Measurements from ENCODE around the gene NINJ2. TPM values are rescaled to one million over a fixed set of nuclear protein-coding genes. Genes with fewer than 3 reads are reported as not detected.

The NINJ2 gene
- total RNA-seq, 1 donor = 5.8 TPM

DNA sequence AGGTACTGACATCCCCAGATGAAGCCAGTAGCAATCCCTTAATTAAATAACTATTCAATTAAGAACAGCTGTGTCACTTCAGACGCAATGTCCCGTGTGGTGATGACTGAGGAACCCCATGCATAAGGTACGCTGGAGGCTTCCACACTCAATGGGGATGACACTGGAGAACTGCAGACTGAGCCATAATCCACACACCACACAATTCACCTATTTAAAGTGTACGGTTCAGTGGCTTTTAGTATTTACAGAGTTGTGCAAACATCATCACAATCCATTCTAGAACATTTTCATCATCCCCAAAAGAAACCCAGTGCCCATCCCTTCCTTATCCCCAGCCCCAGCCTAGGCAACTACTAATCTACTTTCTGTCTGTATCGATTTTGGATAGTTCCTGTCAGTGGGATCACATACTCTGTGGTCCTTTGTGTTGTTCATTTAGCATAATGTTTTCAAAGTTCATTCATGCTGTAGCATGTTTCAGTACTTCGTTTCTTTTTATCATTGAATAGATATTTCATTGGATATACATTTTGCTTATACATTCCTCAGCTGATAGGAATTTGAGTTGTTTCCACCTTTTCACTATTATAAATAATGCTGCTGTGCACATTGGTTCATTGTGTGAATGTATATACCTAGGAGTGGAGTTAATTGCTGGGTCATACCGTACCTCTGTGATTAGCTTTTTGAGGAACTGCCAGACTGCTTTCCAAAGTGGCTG lies 61.1 kb downstream of the NINJ2 start:
- Histone ChIP-seq H3K4me1 (ENCODE audit: insufficient read depth, low read length) (no peaks in the 10 kb centered on the region), H3K27me3 (ENCODE audit: insufficient read depth, low read length) (no peaks in the 10 kb centered on the region), H3K79me2 (ENCODE audit: insufficient read depth, low read length) (no peaks in the 10 kb centered on the region), H3K9me3 (ENCODE audit: low read depth, low read length) (no peaks in the 10 kb centered on the region), H4K20me1 (ENCODE audit: insufficient read depth, low read length) (no peaks in the 10 kb centered on the region), H3K4me3 (ENCODE audit: insufficient read depth, low read length) (no peak overlapping the region), H3K27ac (ENCODE audit: low read depth, low read length) (no peak overlapping the region), H3K4me2 (ENCODE audit: insufficient read depth, low read length) (no peak overlapping the region), H2AFZ (ENCODE audit: low read length) (no peak overlapping the region), H3K36me3 (ENCODE audit: insufficient read depth, low read length) (no peaks in the 10 kb centered on the region)
- TF ChIP-seq CTCF (IDR thresholded peaks at IDR 0.05; ENCODE audit: extremely low read depth, low read depth, low read length) = no peak
- no peak for DNase-seq (ENCODE audit: insufficient read length, low spot score, missing footprints)

GRCh38 chr12:599756-600155 lies 63.5 kb downstream of the NINJ2 start:
- TF ChIP-seq CTCF (IDR thresholded peaks at IDR 0.05; ENCODE audit: extremely low read depth, low read depth, low read length) = no peak
- DNase-seq (ENCODE audit: insufficient read length, low spot score, missing footprints) = no peak

GRCh38 chr12:597926-598568 lies 65.2 kb downstream of the NINJ2 start:
- no peak overlapping the region for H3K4me2 ChIP-seq (ENCODE audit: insufficient read depth, low read length)
- peaks cover 4% of the 10 kb centered on the region for H3K27me3 ChIP-seq (ENCODE audit: insufficient read depth, low read length)
- H2AFZ ChIP-seq (ENCODE audit: low read length) = no peak overlapping the region
- H3K27ac ChIP-seq (ENCODE audit: low read depth, low read length) = no peak overlapping the region
- H3K36me3 ChIP-seq (ENCODE audit: insufficient read depth, low read length) = no peaks in the 10 kb centered on the region
- no peak for TF ChIP-seq CTCF (IDR thresholded peaks at IDR 0.05; ENCODE audit: extremely low read depth, low read depth, low read length)
- H3K4me1 ChIP-seq (ENCODE audit: insufficient read depth, low read length) = no peaks in the 10 kb centered on the region
- H3K9me3 ChIP-seq (ENCODE audit: low read depth, low read length) = no peaks in the 10 kb centered on the region
- H4K20me1 ChIP-seq (ENCODE audit: insufficient read depth, low read length) = no peaks in the 10 kb centered on the region
- H3K4me3 ChIP-seq (ENCODE audit: insufficient read depth, low read length) = no peak overlapping the region
- DNase-seq (ENCODE audit: insufficient read length, low spot score, missing footprints) = no peak
- no peaks in the 10 kb centered on the region for H3K79me2 ChIP-seq (ENCODE audit: insufficient read depth, low read length)

More at GRCh38 chr12:599756-600155, 63.5 kb downstream of the NINJ2 start:
- Histone ChIP-seq H3K9me3 (ENCODE audit: low read depth, low read length) (no peaks in the 10 kb centered on the region), H3K4me3 (ENCODE audit: insufficient read depth, low read length) (no peak overlapping the region), H3K4me2 (ENCODE audit: insufficient read depth, low read length) (no peak overlapping the region), H3K27me3 (ENCODE audit: insufficient read depth, low read length) (no peaks in the 10 kb centered on the region), H3K79me2 (ENCODE audit: insufficient read depth, low read length) (no peaks in the 10 kb centered on the region), H4K20me1 (ENCODE audit: insufficient read depth, low read length) (no peaks in the 10 kb centered on the region), H3K27ac (ENCODE audit: low read depth, low read length) (no peak overlapping the region), H2AFZ (ENCODE audit: low read length) (no peak overlapping the region), H3K36me3 (ENCODE audit: insufficient read depth, low read length) (no peaks in the 10 kb centered on the region), H3K4me1 (ENCODE audit: insufficient read depth, low read length) (no peaks in the 10 kb centered on the region)
